ENCODE data around the gene CCDC85C.

DNA sequence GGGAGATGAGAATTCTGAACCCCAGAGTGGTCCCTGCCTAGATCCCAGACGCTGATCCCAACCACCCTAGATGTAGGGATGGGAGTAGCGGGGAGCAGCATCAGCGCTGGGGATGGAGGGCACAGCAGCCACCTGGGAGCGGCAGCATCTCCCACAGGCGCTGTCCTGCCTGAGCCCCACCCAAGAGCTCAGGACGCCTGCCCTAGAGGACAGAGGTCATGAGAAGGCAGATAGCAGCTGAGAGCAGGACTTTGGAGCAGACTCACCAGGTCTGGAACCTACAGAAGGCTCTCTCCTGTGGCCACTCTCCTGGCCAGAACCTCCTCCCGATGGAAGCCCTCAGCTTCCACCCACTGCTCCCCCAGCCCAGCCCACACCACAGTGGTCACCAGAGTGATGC is 7.2 kb downstream of the CCDC85C start:
- TF ChIP-seq, protein P1, sequence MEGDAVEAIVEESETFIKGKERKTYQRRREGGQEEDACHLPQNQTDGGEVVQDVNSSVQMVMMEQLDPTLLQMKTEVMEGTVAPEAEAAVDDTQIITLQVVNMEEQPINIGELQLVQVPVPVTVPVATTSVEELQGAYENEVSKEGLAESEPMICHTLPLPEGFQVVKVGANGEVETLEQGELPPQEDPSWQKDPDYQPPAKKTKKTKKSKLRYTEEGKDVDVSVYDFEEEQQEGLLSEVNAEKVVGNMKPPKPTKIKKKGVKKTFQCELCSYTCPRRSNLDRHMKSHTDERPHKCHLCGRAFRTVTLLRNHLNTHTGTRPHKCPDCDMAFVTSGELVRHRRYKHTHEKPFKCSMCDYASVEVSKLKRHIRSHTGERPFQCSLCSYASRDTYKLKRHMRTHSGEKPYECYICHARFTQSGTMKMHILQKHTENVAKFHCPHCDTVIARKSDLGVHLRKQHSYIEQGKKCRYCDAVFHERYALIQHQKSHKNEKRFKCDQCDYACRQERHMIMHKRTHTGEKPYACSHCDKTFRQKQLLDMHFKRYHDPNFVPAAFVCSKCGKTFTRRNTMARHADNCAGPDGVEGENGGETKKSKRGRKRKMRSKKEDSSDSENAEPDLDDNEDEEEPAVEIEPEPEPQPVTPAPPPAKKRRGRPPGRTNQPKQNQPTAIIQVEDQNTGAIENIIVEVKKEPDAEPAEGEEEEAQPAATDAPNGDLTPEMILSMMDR (IDR thresholded peaks at IDR 0.05), result no peak
- TF ChIP-seq POLR2A (IDR thresholded peaks at IDR 0.05), result no peak
